ENCODE measurements around the gene GRIK4.

GRIK4 gene

GRCh38 chr11:120907971-120908370 lies 396.4 kb downstream of the GRIK4 start:
- no peak for DNase-seq

DNA sequence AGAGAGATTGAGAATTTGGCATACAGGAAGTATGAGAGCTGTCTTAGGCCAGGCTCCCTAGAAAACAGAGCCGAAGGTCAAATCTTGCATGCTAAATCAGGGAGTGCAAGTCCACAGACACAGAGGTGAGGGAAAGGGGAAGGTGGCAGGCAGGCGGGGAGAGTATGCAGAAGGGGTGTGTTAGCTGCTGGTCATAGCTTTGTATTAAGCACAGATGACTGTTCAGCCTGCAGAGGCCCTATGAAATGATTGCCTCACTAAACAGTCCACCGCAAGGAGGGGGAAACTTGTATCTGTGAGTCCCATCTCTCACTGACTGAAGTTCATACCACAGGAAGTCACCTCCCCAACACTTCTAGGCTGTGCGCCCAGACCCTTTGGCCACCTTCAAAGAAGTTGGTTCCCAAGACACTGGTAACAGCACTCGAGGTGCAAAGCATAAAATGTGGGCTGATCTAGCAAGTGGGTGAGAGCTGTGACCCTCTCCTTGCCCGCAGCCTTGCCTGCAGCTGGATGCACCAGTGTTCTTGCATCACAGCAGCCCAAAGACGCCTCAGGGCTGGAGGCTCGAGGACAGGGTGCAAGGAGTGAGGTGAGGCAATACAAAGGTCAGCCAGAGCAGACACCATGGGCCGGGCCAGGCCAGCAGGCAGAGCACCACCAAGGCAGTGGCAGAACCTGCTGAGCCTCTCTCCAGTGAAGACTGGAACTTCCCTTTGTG lies 397.1 kb downstream of the GRIK4 start:
- DNase-seq: no peak

DNA sequence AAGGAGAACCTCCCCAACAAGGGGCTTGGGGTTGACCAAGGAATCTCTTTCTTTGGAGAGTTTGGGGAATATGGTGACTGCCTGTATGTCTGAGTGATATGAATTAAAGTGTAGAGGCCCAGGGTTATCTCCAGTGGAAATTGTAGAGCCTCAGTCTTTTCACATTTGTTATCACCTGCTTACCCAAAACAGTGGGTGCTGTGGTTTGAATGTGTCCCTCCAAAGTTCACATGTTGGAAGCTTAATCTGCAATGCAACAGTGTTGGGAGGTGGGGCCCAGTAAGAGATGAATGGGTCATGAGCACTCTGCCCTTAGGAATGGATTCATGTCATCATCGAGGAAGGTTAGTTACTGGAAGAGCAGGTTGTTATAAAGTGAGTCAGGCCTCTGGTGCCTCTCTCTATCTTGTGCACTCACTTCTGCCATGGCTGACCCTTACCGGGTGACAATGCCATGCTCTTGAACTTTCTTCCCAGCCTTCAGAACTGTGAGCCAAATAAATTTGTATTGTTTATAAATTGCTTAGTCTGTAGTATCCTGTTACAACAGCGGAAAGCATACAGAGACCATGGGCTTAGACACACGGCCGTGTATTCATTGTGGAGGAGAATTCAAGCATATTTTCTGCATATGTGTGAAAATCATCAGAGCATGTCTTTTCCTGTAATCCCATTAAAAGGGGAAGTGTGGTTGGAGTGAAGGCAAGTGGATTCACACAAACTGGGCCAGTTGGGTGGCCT lies 398.3 kb downstream of the GRIK4 start:
- DNase-seq: no peak

DNA sequence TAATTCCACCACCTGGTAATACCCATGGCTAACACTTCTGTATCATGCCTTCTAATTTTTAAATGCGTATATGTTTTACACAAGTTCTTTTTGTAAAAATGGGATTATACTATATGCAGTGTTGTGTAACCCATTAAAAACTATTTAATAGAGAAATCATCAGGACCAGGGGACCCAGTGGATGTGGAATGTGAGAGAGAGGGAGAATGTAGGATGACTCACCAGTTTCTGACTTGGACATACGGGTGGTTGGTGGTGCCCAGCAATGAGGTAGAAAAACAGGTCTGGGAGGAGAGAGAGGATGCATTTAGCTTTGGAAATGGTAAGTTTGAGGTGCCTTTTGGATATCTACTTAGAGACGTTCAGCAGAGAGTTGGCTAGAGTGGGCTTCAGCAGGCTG lies 400.4 kb downstream of the GRIK4 start:
- no peak for DNase-seq

GRCh38 chr11:120912504-120912903 lies 401.0 kb downstream of the GRIK4 start:
- no peak for DNase-seq

DNA sequence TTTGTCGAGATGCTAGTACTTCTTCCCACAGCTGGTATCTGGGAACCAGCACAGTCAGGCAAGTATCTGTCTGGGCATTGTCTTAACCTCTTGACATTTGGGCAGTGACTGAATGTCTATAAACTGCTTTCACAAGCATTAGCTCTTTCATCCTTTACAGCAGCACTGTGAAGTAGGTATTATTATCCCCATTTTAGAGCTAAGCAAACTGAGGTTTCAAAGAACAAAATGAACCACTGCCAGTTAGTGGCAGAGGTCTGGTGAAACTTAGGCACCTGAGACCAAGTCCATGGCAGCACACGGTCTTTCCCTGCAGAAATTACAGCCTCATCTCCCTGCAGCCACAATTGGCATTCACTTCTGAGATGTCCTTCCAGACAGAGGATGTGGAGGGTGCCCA lies 401.4 kb downstream of the GRIK4 start:
- DNase-seq: no peak

- DNase-seq: no peak
Measured at GRCh38 chr11:120914021-120914420, 402.5 kb downstream of the GRIK4 start.

- no peak for DNase-seq
Measured at GRCh38 chr11:120914601-120915000, 403.1 kb downstream of the GRIK4 start.

- DNase-seq: no peak
Measured at GRCh38 chr11:120917559-120918239, 406.2 kb downstream of the GRIK4 start.

GRCh38 chr11:120918257-120918656 lies 406.7 kb downstream of the GRIK4 start:
- DNase-seq: no peak

DNA sequence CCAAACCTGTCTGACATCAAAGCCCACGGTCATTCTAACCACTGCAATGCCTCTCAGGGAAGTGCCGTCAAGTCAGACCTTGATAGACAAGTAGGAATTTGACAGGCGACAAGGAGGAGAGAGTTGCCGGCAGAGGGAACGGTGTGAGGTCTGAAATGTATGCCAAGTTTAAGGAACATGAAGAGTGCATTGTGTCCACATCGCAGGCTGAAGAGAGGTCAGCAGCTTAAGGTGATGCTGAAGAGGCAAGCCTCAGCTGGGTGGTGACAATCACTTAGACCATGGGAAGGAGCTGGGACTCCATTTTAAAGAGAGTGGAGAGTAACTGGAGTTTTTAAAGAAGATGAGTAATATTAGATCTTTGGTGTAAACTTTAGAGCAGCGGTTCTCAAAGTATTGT lies 407.5 kb downstream of the GRIK4 start:
- no peak for DNase-seq

- DNase-seq: no peak
Measured at GRCh38 chr11:120919566-120919965, 408.0 kb downstream of the GRIK4 start.

- DNase-seq: no peak
Measured at GRCh38 chr11:120923866-120924508, 412.4 kb downstream of the GRIK4 start.

- DNase-seq: no peak
Measured at GRCh38 chr11:120925944-120926343, 414.4 kb downstream of the GRIK4 start.

DNA sequence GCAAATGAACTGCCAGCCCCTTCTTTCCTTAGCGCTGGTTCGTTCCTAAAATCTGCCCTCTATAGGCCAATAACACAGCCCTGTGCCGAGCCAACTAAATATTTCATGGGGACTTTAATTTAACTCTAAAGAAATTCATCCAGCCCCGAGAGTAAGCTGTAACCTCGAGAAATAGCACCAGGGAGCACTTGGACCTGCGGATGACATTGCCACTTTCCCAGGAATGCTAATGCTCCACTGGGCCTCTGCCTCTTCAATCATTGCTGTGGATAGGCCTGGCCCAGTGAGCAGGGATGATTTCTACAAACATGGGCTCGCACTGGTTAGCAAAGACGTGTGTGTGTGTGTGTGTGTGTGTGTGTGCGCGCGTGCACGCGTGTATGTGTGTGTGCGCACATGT lies 417.1 kb downstream of the GRIK4 start:
- DNase-seq: no peak

DNA sequence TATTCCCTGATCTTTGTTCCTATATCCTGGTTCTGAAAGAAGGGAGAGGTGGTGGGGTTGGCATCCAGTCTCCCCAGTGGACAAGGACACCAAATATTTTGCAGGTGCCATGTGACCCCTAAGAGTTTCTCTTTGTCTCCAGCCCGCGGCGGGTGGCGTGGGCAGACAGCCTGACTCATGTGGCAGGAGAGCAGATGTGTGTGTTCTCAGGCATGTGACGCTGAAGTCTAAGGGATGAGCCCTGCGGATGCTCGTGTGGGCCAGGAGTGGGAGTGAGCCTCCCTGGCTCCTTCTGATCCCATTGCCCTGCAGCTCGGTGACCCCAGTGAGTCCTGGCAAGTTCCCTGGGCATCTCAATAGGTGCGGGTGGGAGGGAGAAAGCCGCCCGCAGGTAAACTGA lies 417.5 kb downstream of the GRIK4 start:
- DNase-seq: no peak

DNA sequence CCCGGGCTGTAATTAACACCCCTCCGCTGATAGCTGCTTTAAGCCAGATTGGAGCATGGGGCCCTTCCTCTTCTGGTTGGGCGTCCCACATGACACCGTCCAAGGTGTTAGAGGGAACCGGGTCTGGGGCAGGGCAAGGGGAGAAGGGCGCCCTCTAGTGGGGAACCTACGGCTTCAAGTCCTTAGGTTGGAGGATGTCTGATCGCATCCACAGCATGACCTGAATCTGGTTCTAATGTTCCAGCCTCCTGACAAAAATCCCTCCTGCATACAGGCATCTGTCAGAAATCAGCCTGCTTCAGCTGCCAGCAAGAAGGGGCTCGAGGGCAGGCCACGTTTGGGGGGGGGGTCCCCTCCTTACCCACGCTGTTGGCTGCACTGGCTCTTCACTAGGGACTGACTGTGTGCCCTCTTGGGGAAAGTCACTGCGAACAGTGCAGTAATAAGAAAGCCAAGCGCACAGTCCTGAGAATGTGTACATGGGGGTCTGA lies 418.2 kb downstream of the GRIK4 start:
- peak; percentile 13 for DNase-seq

- DNase-seq: no peak
Measured at GRCh38 chr11:120931057-120931779, 419.7 kb downstream of the GRIK4 start.

DNA sequence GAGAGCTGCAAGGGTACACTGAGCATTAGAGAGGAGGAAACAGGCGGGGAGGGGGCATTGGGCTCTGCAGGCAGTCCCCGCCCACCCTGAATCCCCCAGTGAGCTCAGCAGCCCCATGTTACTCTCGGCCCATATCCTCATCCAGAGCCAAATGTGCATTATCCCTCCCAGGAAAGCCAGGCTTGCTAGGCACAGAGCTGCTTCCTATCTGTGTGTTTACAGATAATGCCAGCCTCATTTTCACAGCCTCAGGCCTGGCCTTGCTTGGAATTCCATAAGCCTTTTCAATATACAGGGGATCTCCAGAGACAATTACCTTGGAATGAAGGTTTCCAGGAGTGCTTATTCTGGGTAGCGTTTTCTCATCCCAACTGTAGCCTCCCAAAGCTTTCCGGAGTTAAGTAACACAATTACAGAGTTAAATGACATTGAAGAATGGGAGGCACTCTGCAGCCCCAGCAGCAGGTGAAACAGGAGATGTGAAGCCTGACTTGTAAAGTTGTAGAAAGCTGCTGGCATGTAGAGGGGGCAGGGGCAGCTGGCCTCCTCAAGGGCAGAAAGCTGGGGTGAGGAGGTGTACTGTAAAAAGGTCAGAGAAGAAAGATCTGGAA lies 420.9 kb downstream of the GRIK4 start:
- no peak for DNase-seq

- no peak for DNase-seq
Measured at GRCh38 chr11:120936356-120936755, 424.8 kb downstream of the GRIK4 start.

GRCh38 chr11:120937501-120937900 lies 426.0 kb downstream of the GRIK4 start:
- DNase-seq: no peak

DNA sequence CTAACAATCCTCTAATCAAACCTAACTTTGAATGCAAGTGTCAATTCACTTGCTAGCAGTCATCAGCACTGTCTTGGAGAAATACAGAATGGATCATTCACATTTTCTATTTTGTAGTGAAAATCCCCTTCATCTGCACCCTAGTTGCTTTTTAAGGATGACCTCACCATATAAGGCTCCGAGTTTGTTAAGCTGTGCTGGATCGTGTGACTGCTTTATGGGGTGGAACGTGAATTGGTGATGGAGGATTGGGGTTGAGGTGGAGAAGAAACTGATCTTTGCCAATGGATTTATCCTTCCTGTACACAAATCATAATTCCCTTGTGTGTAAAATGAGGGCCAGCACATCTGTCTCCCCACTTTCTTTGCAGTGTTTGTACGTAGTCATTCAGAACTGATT lies 426.7 kb downstream of the GRIK4 start:
- no peak for DNase-seq

Measured in activated naive CD4-positive, alpha-beta T cell treated with Interleukin-2 at 50 U/mL for 16 hours (primary cell).